H9 (cell line): ENCODE results near the gene MICALL2. TPM values are rescaled to one million over a fixed set of nuclear protein-coding genes. Genes with fewer than 3 reads are reported as not detected.

Source experiments
- DNase-seq: peaks from one replicate; pipeline ENCODE4 v3.0.0-alpha.2; 2017
- H2AFZ ChIP-seq: one replicate; pipeline ENCODE4 v1.6.1; 2013; ENCODE audit warnings: mild to moderate bottlenecking, low read length, control low read depth, moderate library complexity
- H2AK5ac ChIP-seq: 2 replicates; pipeline ENCODE4 v1.6.1; 2013; ENCODE audit warnings: low read length, control low read depth, mixed read lengths; ENCODE audit not compliant: insufficient read length
- H2BK120ac ChIP-seq: one replicate; pipeline ENCODE4 v1.6.1; 2013; ENCODE audit warnings: low read depth, mild to moderate bottlenecking, low read length, control low read depth, inconsistent platforms; ENCODE audit not compliant: poor library complexity, severe bottlenecking
- H2BK12ac ChIP-seq: 2 replicates; pipeline ENCODE4 v1.6.1; 2013; ENCODE audit warnings: low read length, control low read depth, mixed read lengths, low read depth; ENCODE audit not compliant: insufficient read length
- H2BK15ac ChIP-seq: 2 replicates; pipeline ENCODE4 v1.6.1; 2013; ENCODE audit warnings: low read depth, low read length, control low read depth
- H2BK20ac ChIP-seq: one replicate; pipeline ENCODE4 v1.6.1; 2013; ENCODE audit warnings: low read depth, mild to moderate bottlenecking, low read length, control low read depth, inconsistent platforms; ENCODE audit not compliant: poor library complexity, severe bottlenecking
- H2BK5ac ChIP-seq: 2 replicates; pipeline ENCODE4 v1.6.1; 2013; ENCODE audit warnings: low read length, control low read depth, mixed read lengths; ENCODE audit not compliant: insufficient read length
- H3K14ac ChIP-seq: 2 replicates; pipeline ENCODE4 v1.6.1; 2013; ENCODE audit warnings: low read length, control low read depth; ENCODE audit not compliant: insufficient read depth
- H3K18ac ChIP-seq: 2 replicates; pipeline ENCODE4 v1.6.1; 2013; ENCODE audit warnings: low read depth, mild to moderate bottlenecking, mixed read lengths, low read length, control low read depth; ENCODE audit not compliant: insufficient read length
- H3K23ac ChIP-seq: 2 replicates; pipeline ENCODE4 v1.6.1; 2013; ENCODE audit warnings: low read length, control low read depth, mixed read lengths, low read depth; ENCODE audit not compliant: insufficient read length
- H3K23me2 ChIP-seq: 2 replicates; pipeline ENCODE4 v1.6.1; 2013; ENCODE audit warnings: low read depth, mild to moderate bottlenecking, mixed read lengths, low read length, control low read depth; ENCODE audit not compliant: insufficient read length, poor library complexity, severe bottlenecking
- H3K27ac ChIP-seq: 2 replicates; pipeline ENCODE4 v1.5.1; 2013; ENCODE audit warnings: low read length, control low read depth, mixed read lengths, low read depth; ENCODE audit not compliant: insufficient read length
- H3K27me3 ChIP-seq: 2 replicates; pipeline ENCODE4 v1.6.1; 2013; ENCODE audit warnings: low read length, control low read depth, inconsistent platforms; ENCODE audit not compliant: insufficient read depth
- H3K4ac ChIP-seq: 2 replicates; pipeline ENCODE4 v1.6.1; 2013; ENCODE audit warnings: low read depth, mild to moderate bottlenecking, control low read depth, inconsistent platforms, low read length, moderate library complexity
- H3K4me1 ChIP-seq: 2 replicates; pipeline ENCODE4 v1.6.1; 2013; ENCODE audit warnings: low read length, control low read depth, inconsistent platforms; ENCODE audit not compliant: insufficient read depth
- H3K4me2 ChIP-seq: 2 replicates; pipeline ENCODE4 v1.6.1; 2013; ENCODE audit warnings: low read length, control low read depth, mixed read lengths; ENCODE audit not compliant: insufficient read length, insufficient read depth
- H3K56ac ChIP-seq: 2 replicates; pipeline ENCODE4 v1.6.1; 2013; ENCODE audit warnings: low read depth, mild to moderate bottlenecking, mixed read lengths, low read length, control low read depth; ENCODE audit not compliant: insufficient read length
- H3K79me1 ChIP-seq: 2 replicates; pipeline ENCODE4 v1.6.1; 2013; ENCODE audit warnings: low read depth, mild to moderate bottlenecking, moderate library complexity, low read length, control low read depth, inconsistent platforms; ENCODE audit not compliant: insufficient read depth, poor library complexity, severe bottlenecking
- H3K79me2 ChIP-seq: 2 replicates; pipeline ENCODE4 v1.6.1; 2013; ENCODE audit warnings: low read length, control low read depth, inconsistent platforms; ENCODE audit not compliant: insufficient read depth
- H3K9ac ChIP-seq: 2 replicates; pipeline ENCODE4 v1.6.1; 2013; ENCODE audit warnings: low read length, control low read depth, mixed read lengths; ENCODE audit not compliant: insufficient read length; ENCODE audit errors: extremely low read depth
- H3K9me3 ChIP-seq: one replicate; pipeline ENCODE4 v1.6.1; 2013; ENCODE audit warnings: low read depth, low read length, inconsistent platforms; ENCODE audit not compliant: control insufficient read depth
- H3T11ph ChIP-seq: one replicate; pipeline ENCODE4 v1.6.1; 2013; ENCODE audit warnings: mild to moderate bottlenecking, low read length, control low read depth, inconsistent platforms
- H4K20me1 ChIP-seq: one replicate; pipeline ENCODE4 v1.6.1; 2013; ENCODE audit not compliant: control insufficient read depth, insufficient read length, insufficient read depth
- H4K5ac ChIP-seq: 2 replicates; pipeline ENCODE4 v1.6.1; 2013; ENCODE audit warnings: low read depth, mild to moderate bottlenecking, mixed read lengths, low read length, control low read depth; ENCODE audit not compliant: insufficient read length
- H4K8ac ChIP-seq: replicated peaks from 2 replicates; pipeline ENCODE4 v1.6.1; 2013; ENCODE audit warnings: low read length, control low read depth, mixed read lengths, low read depth; ENCODE audit not compliant: insufficient read length
- H4K91ac ChIP-seq: 2 replicates; pipeline ENCODE4 v1.6.1; 2013; ENCODE audit warnings: low read depth, mild to moderate bottlenecking, moderate library complexity, mixed read lengths, low read length, control low read depth; ENCODE audit not compliant: insufficient read length
- H3K27ac Mint-ChIP-seq, 3 experiments: 2 replicates in 2 of 3; 3 replicates in 1 of 3; pipeline ENCODE4 v1.8.0; 2020 to 2021; ENCODE audit warnings: mixed read lengths in 3 of 3, mild to moderate bottlenecking in 1 of 3, moderate library complexity in 1 of 3
- H3K27me3 Mint-ChIP-seq: 2 replicates; pipeline ENCODE4 v1.8.0; 2021; ENCODE audit warnings: low read depth, mild to moderate bottlenecking, moderate library complexity, mixed read lengths
- H3K36me3 Mint-ChIP-seq, 3 experiments: 2 replicates in 2 of 3; 3 replicates in 1 of 3; pipeline ENCODE4 v1.8.0; 2020 to 2021; ENCODE audit warnings: low read depth in 3 of 3, mixed read lengths in 3 of 3; ENCODE audit not compliant: insufficient read depth in 1 of 3
- H3K4me1 Mint-ChIP-seq, 2 experiments: 2 replicates each; pipeline ENCODE4 v1.8.0; 2020; ENCODE audit warnings: mixed read lengths in 2 of 2
- H3K4me3 Mint-ChIP-seq, 2 experiments: 2 replicates in 1 of 2; 3 replicates in 1 of 2; pipeline ENCODE4 v1.8.0; 2020 to 2021; ENCODE audit warnings: mild to moderate bottlenecking in 2 of 2, mixed read lengths in 2 of 2, moderate library complexity in 1 of 2
- H3K9me3 Mint-ChIP-seq, 2 experiments: 2 replicates in 1 of 2; 3 replicates in 1 of 2; pipeline ENCODE4 v1.8.0; 2020; ENCODE audit warnings: mild to moderate bottlenecking in 2 of 2, mixed read lengths in 2 of 2, moderate library complexity in 1 of 2
- CTCF ChIP-seq: fragments of 200-600 bp; sonication (generic); conservative IDR thresholded peaks from 3 replicates; pipeline ENCODE4 v1.8.0; 2021; ENCODE audit warnings: antibody characterized with exemption, mild to moderate bottlenecking
- WGBS: extraction: QIAGEN DNeasy Blood & Tissue Kit; methylation state at CpG from one replicate; pipeline ENCODE4 v1.1.7; 2013; ENCODE audit warnings: missing lambda C conversion rate, low lambda C conversion rate, mixed read lengths; ENCODE audit not compliant: insufficient read length; ENCODE audit errors: extremely low coverage; 5-methylcytosine and 5-hydroxymethylcytosine counted together
- total RNA-seq: library from RNA; stranded (reverse); gene quantifications from 2 replicates; pipeline ENCODE4 v1.2.1, GENCODE V29; 2021

Gene MICALL2
- total RNA-seq, 1 experiment from 2014 or later: 7.1 TPM

- no peaks in the 10 kb centered on the region for H3K4me1 Mint-ChIP-seq
- H3K9me3 Mint-ChIP-seq: no peaks in the 10 kb centered on the region
- no peak overlapping the region for H3K27ac Mint-ChIP-seq
- H3K27me3 ChIP-seq: no peaks in the 10 kb centered on the region
- no peaks in the 10 kb centered on the region for H3K27me3 Mint-ChIP-seq
- no peak overlapping the region for H3K4me2 ChIP-seq
- H2BK5ac ChIP-seq: no peak overlapping the region
- no peak overlapping the region for H3K18ac ChIP-seq
- no peak overlapping the region for H3K9ac ChIP-seq
- peaks cover 23 to 71% (median 60%) of the 10 kb centered on the region in 3 experiments; a peak in 6 of 7 replicates for H3K36me3 Mint-ChIP-seq
- no peak overlapping the region for H3K23ac ChIP-seq
- H4K5ac ChIP-seq: no peak overlapping the region
- no peak overlapping the region for H3K4ac ChIP-seq
- no CpG with 5 or more reads among the region's 34 CpGs for WGBS
- H2AFZ ChIP-seq: no peak overlapping the region
- H4K91ac ChIP-seq: no peak overlapping the region
- no peaks in the 10 kb centered on the region for H3K79me1 ChIP-seq
- no peak overlapping the region for H2BK120ac ChIP-seq
- no peak overlapping the region for H3K27ac ChIP-seq
- H3K56ac ChIP-seq: no peak overlapping the region
- DNase-seq: no peak
- TF ChIP-seq CTCF: no peak
- no peak overlapping the region for H3K4me3 Mint-ChIP-seq
- H3K4me1 ChIP-seq: no peaks in the 10 kb centered on the region
- no peaks in the 10 kb centered on the region for H3K23me2 ChIP-seq
- no peak overlapping the region for H2AK5ac ChIP-seq
- H4K8ac ChIP-seq: no peak overlapping the region
- no peak overlapping the region for H2BK20ac ChIP-seq
- H4K20me1 ChIP-seq: peaks cover 3% of the 10 kb centered on the region
- no peak overlapping the region for H3K14ac ChIP-seq
- no peaks in the 10 kb centered on the region for H3K79me2 ChIP-seq
- H2BK12ac ChIP-seq: no peak overlapping the region
- no peaks in the 10 kb centered on the region for H3K9me3 ChIP-seq
- no peak overlapping the region for H2BK15ac ChIP-seq
- H3T11ph ChIP-seq: no peak overlapping the region
These were observed 36.4 kb upstream of the MICALL2 start for GRCh38 chr7:1495564-1496242.
